HG03354 (cell line): ENCODE data around the gene PARG.

Source experiments
- ATAC-seq: cut with Tn5 transposase; IDR thresholded peaks from one replicate; pipeline ENCODE4 v1.9.1; 2021; ENCODE audit warnings: mild to moderate bottlenecking; ENCODE audit not compliant: unreplicated experiment, poor library complexity, severe bottlenecking

Gene PARG

DNA sequence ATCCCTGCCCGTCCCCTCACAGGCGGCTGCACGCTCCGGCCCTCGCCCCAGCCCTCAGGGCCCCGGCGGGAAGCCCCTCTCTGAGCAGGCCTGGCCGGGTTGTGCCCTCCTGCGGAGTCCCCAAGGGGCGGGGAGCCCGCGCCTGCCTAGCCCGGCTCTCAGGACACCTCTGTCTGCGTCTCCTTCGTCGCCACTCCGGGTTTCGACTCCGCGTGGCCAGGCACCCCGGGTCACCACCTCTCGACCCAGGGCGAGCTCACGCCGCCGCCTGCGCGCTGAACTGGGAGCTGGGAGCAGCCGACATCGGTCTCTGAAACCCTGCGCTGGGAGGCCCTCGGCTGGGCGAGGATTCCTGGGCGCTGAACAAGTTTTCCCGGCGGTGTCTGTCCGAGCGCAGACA is 173.5 kb downstream of the PARG start:
- ATAC-seq = no peak
